ENCODE measurements around the gene QTRT2.

GRCh38 chr3:114122027-114122709, 65.6 kb downstream of the QTRT2 start:
- no peak for TF ChIP-seq EZH2phosphoT487 (IDR thresholded peaks at IDR 0.05; ENCODE audit: insufficient read depth, low read depth)
- no peak for TF ChIP-seq EZH2 (IDR thresholded peaks at IDR 0.05; ENCODE audit: insufficient read depth, poor library complexity, severe bottlenecking)

All from GM23248 (cell line).